NCI-H1436 treated with DMSO at 0.1 percent for 48 hours (cell line): ENCODE measurements around the gene C16orf90.
A peak's percentile ranks its signal among the peaks of the same experiment; 100 is the strongest.
"Not testable (repeated sequence)": the region's sequence is repeated elsewhere in the genome, so short reads cannot be mapped to it uniquely, and the experiment has no call there.

Source experiments
- DNase-seq: peaks from one replicate; lab custom pipeline; 2025; lab: John Stamatoyannopoulos, UW

C16orf90 gene

GRCh38 chr16:3513892-3514583 is 18.7 kb upstream of the C16orf90 start:
- DNase-seq: no peak

- DNase-seq: no peak
Measured at GRCh38 chr16:3511286-3512180, 16.2 kb upstream of the C16orf90 start.

GRCh38 chr16:3510416-3510815 is 15.1 kb upstream of the C16orf90 start:
- DNase-seq: no peak

- no peak for DNase-seq
Measured at GRCh38 chr16:3509470-3509928, 14.2 kb upstream of the C16orf90 start.

GRCh38 chr16:3508736-3509135 is 13.4 kb upstream of the C16orf90 start:
- DNase-seq: no peak

GRCh38 chr16:3503523-3503922 is 8.2 kb upstream of the C16orf90 start:
- DNase-seq: no peak

- no peak for DNase-seq
Measured at GRCh38 chr16:3501783-3502400, 6.6 kb upstream of the C16orf90 start.

- not testable (repeated sequence) for DNase-seq
Measured at GRCh38 chr16:3501412-3501761, 6.1 kb upstream of the C16orf90 start.

- no peak for DNase-seq
Measured at GRCh38 chr16:3498988-3499387, 3.7 kb upstream of the C16orf90 start.

- no peak for DNase-seq
Measured at GRCh38 chr16:3497771-3498170, 2.5 kb upstream of the C16orf90 start.

GRCh38 chr16:3496386-3496785 is 1.1 kb upstream of the C16orf90 start:
- no peak for DNase-seq

GRCh38 chr16:3494386-3494973 is 809 bp downstream of the C16orf90 start:
- DNase-seq: no peak

GRCh38 chr16:3492356-3492755 is 2.9 kb downstream of the C16orf90 start:
- no peak for DNase-seq

GRCh38 chr16:3490911-3491629 is 4.2 kb downstream of the C16orf90 start:
- DNase-seq: peak; percentile 19

GRCh38 chr16:3488801-3489200 is 6.5 kb downstream of the C16orf90 start:
- no peak for DNase-seq

GRCh38 chr16:3487521-3488410 is 7.5 kb downstream of the C16orf90 start:
- no peak for DNase-seq

- DNase-seq: no peak
Measured at GRCh38 chr16:3486506-3487215, 8.6 kb downstream of the C16orf90 start.

- no peak for DNase-seq
Measured at GRCh38 chr16:3485821-3486505, 9.3 kb downstream of the C16orf90 start.

GRCh38 chr16:3485097-3485745 is 10.1 kb downstream of the C16orf90 start:
- DNase-seq: no peak
